HG03280 (cell line): ENCODE data around the gene OR1J2.

ENCODE experiments used
- ATAC-seq: cut with Tn5 transposase; IDR thresholded peaks from one replicate; pipeline ENCODE4 v1.9.1; 2021; ENCODE audit warnings: mild to moderate bottlenecking, moderate library complexity; ENCODE audit not compliant: unreplicated experiment

Gene OR1J2

DNA sequence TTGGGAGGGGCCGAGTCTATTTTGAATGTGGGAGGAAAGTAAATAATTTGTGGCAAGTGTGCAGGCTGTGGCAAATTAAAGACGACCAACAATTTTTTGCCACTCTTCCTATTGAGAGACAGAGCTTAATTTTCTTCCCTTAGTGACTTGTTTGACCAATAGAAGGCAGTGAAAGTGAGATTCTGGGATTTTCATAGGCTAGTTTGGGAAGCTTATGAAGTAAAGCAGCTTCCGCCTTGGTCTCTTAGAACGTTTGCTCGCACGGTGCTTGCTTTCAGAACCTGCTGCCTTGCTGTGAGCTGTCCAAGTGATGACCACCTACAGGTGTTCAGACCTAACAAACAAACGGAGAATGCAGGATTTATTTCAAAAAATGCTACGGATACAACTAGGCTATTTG, 35.6 kb downstream of the OR1J2 start:
- ATAC-seq, result no peak

DNA sequence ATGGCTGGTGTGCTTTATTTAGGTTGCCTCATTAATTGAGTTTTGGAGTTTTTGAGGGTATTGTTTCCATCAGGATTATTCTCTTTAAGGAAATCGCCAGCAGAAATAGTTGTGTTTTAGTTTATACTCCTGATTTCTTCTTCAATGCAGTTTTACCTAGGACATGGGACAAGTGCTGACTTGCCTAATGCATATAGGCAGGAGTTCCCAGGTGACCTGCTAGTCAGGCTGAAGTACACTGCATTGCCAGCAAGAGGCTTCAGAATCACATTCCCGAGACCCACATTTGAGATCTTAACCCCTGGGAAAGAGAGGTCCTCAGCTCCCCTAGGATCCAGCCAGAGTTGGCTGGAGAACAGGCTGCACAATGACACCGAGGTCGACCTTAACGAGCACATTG, 40.8 kb downstream of the OR1J2 start:
- ATAC-seq, result no peak

DNA sequence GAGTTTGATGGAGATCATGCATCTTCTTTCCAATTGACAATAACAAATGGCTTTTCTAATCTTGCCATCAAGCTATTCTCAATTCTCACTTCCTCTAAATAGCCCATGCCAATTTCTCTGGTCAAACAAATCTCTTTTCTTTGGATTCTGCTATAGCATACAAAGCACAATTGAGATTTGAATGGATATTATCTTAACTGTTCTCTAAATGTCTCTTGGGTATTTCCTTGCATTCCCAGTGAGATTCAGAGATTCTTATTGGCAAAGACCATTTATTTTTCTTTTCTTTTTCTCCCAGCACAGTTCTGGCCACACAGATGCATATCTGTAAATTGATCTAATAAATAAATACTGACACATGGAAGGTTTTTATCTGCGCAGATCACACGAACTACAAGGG, 42.2 kb downstream of the OR1J2 start, which contains the start of gene OR1N2:
OR1N2 (plus strand) TSS at position 301 of the 400 bp plus-strand sequence. CDS start 100 bp downstream, outside the sequence.
- no peak for ATAC-seq
